Measurements from ENCODE around the gene SULT4A1. TPM values are rescaled to one million over a fixed set of nuclear protein-coding genes. Genes with fewer than 3 reads are reported as not detected.

SULT4A1 gene
- polyA plus RNA-seq, 2 of the 4 experiments (the other 2 are of a cell fraction): not detected

GRCh38 chr22:43812149-43812842 lies 50.0 kb downstream of the SULT4A1 start, which contains the start of gene EFCAB6 (continued):
- TF ChIP-seq FOSL2 (IDR thresholded peaks at IDR 0.05) (no peak), FOSL2 (CRISPR knock-in tag; IDR thresholded peaks at IDR 0.05) (0 out of 2 replicates have a peak, but pooled peaks have one; percentile 3)

GRCh38 chr22:43811777-43812148 lies 50.5 kb downstream of the SULT4A1 start:
- H3K4me1 ChIP-seq: 0 out of 3 replicates have a peak, but pooled peaks cover 5% of the 10 kb centered on the region
- FAIRE-seq (no peak), DNase-seq (ENCODE audit: low read depth in 1 of 2, low spot score in 1 of 2) (peak in 1 of 2 experiments; percentile 10), ATAC-seq (peak; percentile 69 to 75)
- no peaks in the 10 kb centered on the region for H3K9me3 ChIP-seq
- CTCF ChIA-PET: no interaction called here
- WGBS (ENCODE audit: missing lambda C conversion rate): 15% methylated on average over 2 of the region's 21 CpGs
- peak overlapping the region; percentile 90 for H3K4me3 ChIP-seq
- POLR2A ChIA-PET: interaction anchor here (0.5 to 0.8 kb wide), 2 partner anchors 180 to 275 kb away, joined by 3 to 5 read pairs; no protein-coding TSS in a partner anchor
- no peak for TF ChIP-seq MAX (IDR thresholded peaks at IDR 0.05)
- H3K4me2 ChIP-seq: peak overlapping the region; percentile 93
- peak overlapping the region; percentile 85 to 97 for H3K27ac ChIP-seq

GRCh38 chr22:43802897-43803495 lies 59.3 kb downstream of the SULT4A1 start:
- FAIRE-seq (no peak), ATAC-seq (no peak), DNase-seq (ENCODE audit: low read depth in 1 of 2, low spot score in 1 of 2) (no peak)
- H3K9me3 ChIP-seq: peaks cover 3% of the 10 kb centered on the region; the same call in 1 of the 3 replicates
- no peak for TF ChIP-seq FOXS1 (CRISPR knock-in tag; IDR thresholded peaks at IDR 0.05)
- TF ChIP-seq HDAC2 (IDR thresholded peaks at IDR 0.05): no peak
- TF ChIP-seq RCOR1 (IDR thresholded peaks at IDR 0.05; ENCODE audit: low read depth, low read length): no peak
- TF ChIP-seq NR3C1 (IDR thresholded peaks at IDR 0.05): no peak
- TF ChIP-seq TP53 (CRISPR knock-in tag; IDR thresholded peaks at IDR 0.05): no peak
- no peak for TF ChIP-seq NPAS2 (CRISPR knock-in tag; IDR thresholded peaks at IDR 0.05; ENCODE audit: borderline replicate concordance)
- TF ChIP-seq HOXA7 (CRISPR knock-in tag; IDR thresholded peaks at IDR 0.05): no peak
- no peak overlapping the region for H3K27ac ChIP-seq
- no peaks in the 10 kb centered on the region for H3K4me1 ChIP-seq
- no peak overlapping the region for H3K4me3 ChIP-seq
- ChIA-PET CTCF (interaction anchor here (0.9 kb wide), 1 partner anchor 24 kb away, joined by 5 read pairs; no protein-coding TSS in a partner anchor), POLR2A (no interaction called here)
- 19% methylated on average over 5 of the region's 5 CpGs for whole genome bisulfite sequencing (ENCODE audit: missing lambda C conversion rate)
- H3K4me2 ChIP-seq: no peak overlapping the region

- H3K4me1 ChIP-seq: no peaks in the 10 kb centered on the region
- CTCF ChIA-PET: interaction anchor here (1.9 kb wide), 1 partner anchor 25 kb away, joined by 5 read pairs; no protein-coding TSS in a partner anchor
- POLR2A ChIA-PET: no interaction called here
- DNase-seq (ENCODE audit: low read depth in 1 of 2, low spot score in 1 of 2): no peak
- TF ChIP-seq HES2 (IDR thresholded peaks at IDR 0.05): no peak
- TF ChIP-seq CTCF (IDR thresholded peaks at IDR 0.05): no peak
- no peak for TF ChIP-seq CEBPB (IDR thresholded peaks at IDR 0.05)
- no peak for TF ChIP-seq PBX3 (IDR thresholded peaks at IDR 0.05)
- no peak for TF ChIP-seq NPAS2 (CRISPR knock-in tag; IDR thresholded peaks at IDR 0.05; ENCODE audit: borderline replicate concordance)
- TF ChIP-seq RAD21 (conservative IDR thresholded peaks at IDR 0.05 in 1 of 2, IDR thresholded peaks at IDR 0.05 in 1 of 2): no peak
- no peak for TF ChIP-seq FOSL2 (IDR thresholded peaks at IDR 0.05)
- TF ChIP-seq FOSL2 (CRISPR knock-in tag; IDR thresholded peaks at IDR 0.05): no peak
- no peak for FAIRE-seq
- H3K27ac ChIP-seq: no peak overlapping the region
- WGBS (ENCODE audit: missing lambda C conversion rate): 86% methylated on average over 1 of the region's 1 CpG
- ATAC-seq: no peak
- no peak overlapping the region for H3K4me2 ChIP-seq
- H3K4me3 ChIP-seq: no peak overlapping the region
- peaks cover 3% of the 10 kb centered on the region; the same call in 1 of the 3 replicates for H3K9me3 ChIP-seq
Observed at GRCh38 chr22:43800970-43801369, 61.3 kb downstream of the SULT4A1 start.

All from A549 (cell line).